ENCODE measurements around the gene NEK11. TPM values are rescaled to one million over a fixed set of nuclear protein-coding genes. Genes with fewer than 3 reads are reported as not detected.
A peak's percentile ranks its signal among the peaks of the same experiment; 100 is the strongest.
"Not testable (repeated sequence)": the region's sequence is repeated elsewhere in the genome, so short reads cannot be mapped to it uniquely, and the experiment has no call there.

NEK11 gene
- total and polyA plus RNA-seq, 8 donors: 7.9 to 22.1 (median 15.4) TPM

- no peak for TF ChIP-seq CTCF (IDR thresholded peaks at IDR 0.05)
Measured at GRCh38 chr3:131371688-131372066, 345.0 kb downstream of the NEK11 start.

DNA sequence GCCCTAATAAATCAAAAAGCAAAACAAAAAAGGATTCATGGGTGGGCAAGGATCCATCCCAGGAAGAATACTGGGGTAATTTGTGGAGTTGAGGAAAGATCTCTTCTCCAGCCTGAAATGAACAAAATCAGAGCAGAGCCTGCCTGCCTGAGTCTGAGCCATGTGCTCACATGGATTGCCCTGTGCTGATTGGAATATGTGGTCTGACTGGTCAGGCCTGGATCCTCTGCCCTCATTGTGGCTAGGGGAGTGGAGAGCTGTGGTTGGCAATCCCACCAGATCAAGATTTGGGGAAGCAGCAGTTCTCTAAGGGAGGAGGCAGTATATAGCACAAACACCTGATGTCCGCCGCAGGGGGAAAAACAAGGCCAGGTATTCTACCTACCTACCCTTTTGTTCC lies 348.1 kb downstream of the NEK11 start:
- no peaks in the 10 kb centered on the region for H3K27me3 ChIP-seq
- no peak for TF ChIP-seq CTCF (IDR thresholded peaks at IDR 0.05)
- no peaks in the 10 kb centered on the region for H3K9me3 ChIP-seq
- peaks cover 0 to 26% of the 10 kb centered on the region in 2 donors for H3K4me1 ChIP-seq
- intact Hi-C loops (cut with DNase I): no loop called here
- peaks cover 0 to 48% of the 10 kb centered on the region in 2 donors for H3K36me3 ChIP-seq
- no peak overlapping the region for H3K4me3 ChIP-seq
- DNase-seq: no peak
- no peak for ATAC-seq
- no peak overlapping the region for H3K27ac ChIP-seq

More at GRCh38 chr3:131371688-131372066, 345.0 kb downstream of the NEK11 start:
- Histone ChIP-seq H3K27me3 (no peaks in the 10 kb centered on the region), H3K36me3 (peaks cover 0 to 48% of the 10 kb centered on the region in 2 donors), H3K4me1 (peaks cover 0 to 16% of the 10 kb centered on the region in 2 donors), H3K4me3 (no peak overlapping the region), H3K27ac (peak overlapping the region in 1 of 2 donors; percentile 62), H3K9me3 (no peaks in the 10 kb centered on the region)
- intact Hi-C loops (cut with DNase I): no loop called here
- DNase-seq (no peak), ATAC-seq (no peak)

DNA sequence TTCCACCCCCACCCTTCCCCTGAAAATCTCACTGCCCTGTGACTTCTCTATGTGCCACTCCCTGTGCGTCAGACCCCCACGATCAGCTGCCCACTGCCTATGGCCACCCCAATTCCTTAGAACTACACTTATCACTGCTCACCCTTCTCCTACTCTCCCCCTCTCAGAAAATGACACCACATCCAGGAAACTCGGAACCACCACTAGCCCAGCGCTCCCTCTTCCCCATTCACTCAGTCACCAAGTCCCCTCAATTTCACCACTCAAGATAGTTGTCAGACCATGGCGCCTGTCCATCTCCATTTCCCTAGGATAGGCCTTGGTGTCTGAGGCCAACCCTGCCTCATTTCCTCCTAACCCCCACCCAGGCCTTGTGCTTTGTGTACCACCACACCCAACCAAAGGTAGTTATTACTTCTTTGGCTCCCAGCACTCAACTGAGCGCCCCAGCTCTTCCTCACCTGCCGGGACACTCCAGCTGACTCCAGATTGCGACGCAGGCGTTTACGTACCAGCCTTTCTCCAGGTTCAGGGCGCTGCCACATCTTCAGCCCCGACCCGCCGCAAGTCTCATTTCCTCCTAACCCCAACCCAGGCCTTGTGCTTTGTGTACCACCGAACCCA lies 354.3 kb downstream of the NEK11 start:
- peaks cover 0 to 26% of the 10 kb centered on the region in 2 donors for H3K36me3 ChIP-seq
- intact Hi-C loops (cut with DNase I); H3K9me3 ChIP-seq; H3K27me3 ChIP-seq: not testable (repeated sequence)
- H3K4me3 ChIP-seq: peak overlapping the region; percentile 60 to 93
- peaks cover 5 to 59% of the 10 kb centered on the region in 2 donors for H3K4me1 ChIP-seq
- peak in 1 of 4 donors; percentile 12 for DNase-seq
- peak; percentile 3 for ATAC-seq
- peak overlapping the region; percentile 79 to 82 for H3K27ac ChIP-seq

DNA sequence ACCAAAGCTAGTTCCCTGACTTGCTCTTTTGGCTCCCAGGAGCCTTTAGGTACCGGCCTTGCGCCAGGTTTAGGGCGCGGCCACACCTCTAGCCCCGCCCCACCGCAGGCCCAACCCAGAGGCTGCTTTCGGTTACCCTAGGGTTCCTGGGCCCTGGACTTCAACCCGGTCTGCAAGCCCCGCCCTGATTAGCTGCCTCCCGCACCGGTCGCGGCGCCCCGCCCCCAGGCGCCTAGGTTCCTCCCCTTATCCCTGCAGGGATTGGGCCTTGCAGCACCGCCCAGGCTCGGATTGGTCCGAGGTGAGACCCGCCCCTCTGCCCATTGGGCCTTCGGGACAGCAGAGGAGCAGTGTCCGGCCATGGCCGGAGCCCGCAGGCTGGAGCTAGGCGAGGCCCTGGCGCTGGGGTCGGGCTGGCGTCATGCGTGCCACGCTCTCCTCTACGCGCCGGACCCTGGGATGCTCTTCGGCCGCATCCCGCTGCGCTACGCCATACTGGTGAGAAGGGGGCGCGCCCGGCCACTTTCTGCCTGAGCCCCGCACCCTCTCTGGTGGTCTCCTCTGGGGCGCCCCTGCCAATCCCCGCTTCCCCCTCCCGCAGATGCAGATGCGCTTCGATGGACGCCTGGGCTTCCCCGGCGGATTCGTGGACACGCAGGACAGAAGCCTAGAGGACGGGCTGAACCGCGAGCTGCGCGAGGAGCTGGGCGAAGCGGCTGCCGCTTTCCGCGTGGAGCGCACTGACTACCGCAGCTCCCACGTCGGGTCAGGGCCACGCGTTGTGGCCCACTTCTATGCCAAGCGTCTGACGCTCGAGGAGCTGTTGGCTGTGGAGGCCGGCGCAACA lies 355.0 kb downstream of the NEK11 start, which contains the start of gene NUDT16:
TSS of gene NUDT16 (plus strand) at position 330 of the 847 bp plus-strand sequence. CDS start at position 361, 31 bp downstream.
- DNase-seq (peak; percentile 97 to 100 (median 100)), ATAC-seq (peak; percentile 98)
- Histone ChIP-seq H3K27me3 (no peaks in the 10 kb centered on the region), H3K4me3 (peak within 1 kb of the TSS; percentile 60 to 93), H3K4me1 (peaks cover 5 to 67% of the 10 kb centered on the region in 2 donors), H3K9me3 (no peaks in the 10 kb centered on the region), H3K27ac (peak within 1 kb of the TSS; percentile 82), H3K36me3 (peaks cover 0 to 25% of the 10 kb centered on the region in 2 donors)
- intact Hi-C loops (cut with DNase I): no loop called here
- no peak for TF ChIP-seq CTCF (IDR thresholded peaks at IDR 0.05)

- H3K4me1 ChIP-seq: peaks cover 8 to 69% of the 10 kb centered on the region in 2 donors
- H3K27ac ChIP-seq: peak overlapping the region; percentile 69 to 82
- peak in 3 of 4 donors; percentile 28 to 89 (median 81) for DNase-seq
- ATAC-seq: peak; percentile 80
- intact Hi-C loops (cut with DNase I): no loop called here
- peaks cover 0 to 25% of the 10 kb centered on the region in 2 donors for H3K36me3 ChIP-seq
- no peaks in the 10 kb centered on the region for H3K27me3 ChIP-seq
- H3K4me3 ChIP-seq: no peak overlapping the region
- TF ChIP-seq CTCF (IDR thresholded peaks at IDR 0.05): no peak
- no peaks in the 10 kb centered on the region for H3K9me3 ChIP-seq
Measured at GRCh38 chr3:131386429-131387165, 359.9 kb downstream of the NEK11 start.
